GOT3 (cell line): ENCODE measurements around the gene LGALS16.
"Not testable (repeated sequence)": the region's sequence is repeated elsewhere in the genome, so short reads cannot be mapped to it uniquely, and the experiment has no call there.

Experiments
- DNase-seq: peaks from one replicate; lab custom pipeline; 2025; ENCODE audit warnings: mixed read lengths; lab: John Stamatoyannopoulos, UW

Gene LGALS16

GRCh38 chr19:39655613-39656012 is at the start of gene LGALS16:
LGALS16 (plus strand) TSS chr19:39655913; CDS start chr19:39655962, 49 bp downstream.
- no peak for DNase-seq

GRCh38 chr19:39607021-39607420 is 48.7 kb upstream of the LGALS16 start:
- no peak for DNase-seq

- DNase-seq = no peak
Measured at GRCh38 chr19:39607561-39607960, 48.2 kb upstream of the LGALS16 start.

GRCh38 chr19:39613597-39613996 is 42.1 kb upstream of the LGALS16 start:
- no peak for DNase-seq

GRCh38 chr19:39617745-39618144 is 38.0 kb upstream of the LGALS16 start:
- DNase-seq = no peak

- no peak for DNase-seq
Measured at GRCh38 chr19:39623946-39624345, 31.8 kb upstream of the LGALS16 start.

- DNase-seq = not testable (repeated sequence)
Measured at GRCh38 chr19:39627631-39628030, 28.1 kb upstream of the LGALS16 start.

- no peak for DNase-seq
Measured at GRCh38 chr19:39631178-39631577, 24.5 kb upstream of the LGALS16 start.

- no peak for DNase-seq
Measured at GRCh38 chr19:39631626-39632025, 24.1 kb upstream of the LGALS16 start.

GRCh38 chr19:39637891-39638290 is 17.8 kb upstream of the LGALS16 start:
- DNase-seq = no peak

- DNase-seq = no peak
Measured at GRCh38 chr19:39641773-39642172, 13.9 kb upstream of the LGALS16 start.

GRCh38 chr19:39643591-39643990 is 12.1 kb upstream of the LGALS16 start:
- DNase-seq = no peak

GRCh38 chr19:39645800-39646411 is 9.8 kb upstream of the LGALS16 start:
- DNase-seq = no peak

- no peak for DNase-seq
Measured at GRCh38 chr19:39647918-39648317, 7.8 kb upstream of the LGALS16 start.

- no peak for DNase-seq
Measured at GRCh38 chr19:39659791-39660190, 4.1 kb downstream of the LGALS16 start.

- no peak for DNase-seq
Measured at GRCh38 chr19:39660661-39661060, 4.9 kb downstream of the LGALS16 start.

- no peak for DNase-seq
Measured at GRCh38 chr19:39661565-39661964, 5.9 kb downstream of the LGALS16 start.

GRCh38 chr19:39669860-39670259 is 14.1 kb downstream of the LGALS16 start:
- not testable (repeated sequence) for DNase-seq

- DNase-seq = no peak
Measured at GRCh38 chr19:39670998-39671397, 15.3 kb downstream of the LGALS16 start.

GRCh38 chr19:39671739-39672363 is 16.1 kb downstream of the LGALS16 start:
- DNase-seq = no peak

GRCh38 chr19:39672473-39672872 is 16.8 kb downstream of the LGALS16 start:
- no peak for DNase-seq

- DNase-seq = not testable (repeated sequence)
Measured at GRCh38 chr19:39673862-39674261, 18.1 kb downstream of the LGALS16 start.

- DNase-seq = no peak
Measured at GRCh38 chr19:39676004-39676403, 20.3 kb downstream of the LGALS16 start.
